Activated naive CD4-positive, alpha-beta T cell treated with anti-CD3 and anti-CD28 coated beads, Interleukin-2, amount 50 U/mL, for 24 hours (primary cell): ENCODE results near the gene PIK3C2G.

Source experiments
- H3K27ac Mint-ChIP-seq: one replicate; pipeline ENCODE4 v1.8.0; 2021; ENCODE audit warnings: mild to moderate bottlenecking, mixed read lengths
- H3K27me3 Mint-ChIP-seq: one replicate; pipeline ENCODE4 v1.8.0; 2021; ENCODE audit warnings: mixed read lengths
- H3K36me3 Mint-ChIP-seq: one replicate; pipeline ENCODE4 v1.8.0; 2021; ENCODE audit warnings: mixed read lengths
- H3K4me1 Mint-ChIP-seq: one replicate; pipeline ENCODE4 v1.8.0; 2021; ENCODE audit warnings: mixed read lengths
- H3K4me3 Mint-ChIP-seq: one replicate; pipeline ENCODE4 v1.8.0; 2021; ENCODE audit warnings: mild to moderate bottlenecking, mixed read lengths
- H3K9me3 Mint-ChIP-seq: one replicate; pipeline ENCODE4 v1.8.0; 2021; ENCODE audit warnings: mixed read lengths

The PIK3C2G gene

DNA sequence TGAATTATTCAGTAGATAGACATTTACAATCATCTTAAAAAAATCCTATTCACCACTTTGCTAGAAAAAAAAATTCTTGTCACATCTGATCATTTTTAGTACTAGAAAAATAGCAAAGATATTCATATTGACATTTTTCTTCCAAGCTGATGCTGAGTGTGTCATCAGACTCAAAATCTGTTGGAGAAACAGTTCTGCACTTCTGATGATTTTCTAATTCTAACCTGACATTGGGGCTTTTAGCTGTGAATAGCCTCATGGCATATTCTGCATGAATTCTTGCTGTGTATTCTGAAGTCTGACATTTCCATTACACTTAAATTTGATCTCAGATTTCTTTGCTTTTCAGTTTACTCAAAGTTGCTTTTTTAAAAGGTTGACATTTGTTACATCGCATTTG is 150.1 kb downstream of the PIK3C2G start:
- no peaks in the 10 kb centered on the region for H3K27me3 Mint-ChIP-seq
- H3K27ac Mint-ChIP-seq, result no peak overlapping the region
- no peak overlapping the region for H3K4me3 Mint-ChIP-seq
- H3K36me3 Mint-ChIP-seq, result no peaks in the 10 kb centered on the region
- H3K9me3 Mint-ChIP-seq, result peaks cover 10% of the 10 kb centered on the region
- H3K4me1 Mint-ChIP-seq, result no peaks in the 10 kb centered on the region

DNA sequence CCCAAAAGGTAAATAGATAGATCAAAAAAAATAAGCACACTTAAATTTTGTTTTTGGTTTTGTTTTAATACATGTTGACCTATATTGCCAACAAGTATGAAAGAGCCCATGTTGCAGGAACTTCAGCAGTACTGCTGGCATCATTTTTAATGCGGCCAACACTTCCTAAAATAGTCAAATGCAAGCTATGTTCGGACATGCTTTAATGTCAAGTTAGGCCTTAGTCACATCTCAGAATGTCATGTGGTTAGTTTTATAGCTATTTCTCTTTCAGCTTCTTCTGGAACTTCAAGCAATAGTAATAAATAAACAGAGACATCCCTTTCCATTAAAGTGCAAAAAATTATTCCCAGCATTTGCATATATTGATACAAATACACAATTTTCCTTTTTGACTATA is 153.4 kb downstream of the PIK3C2G start:
- no peaks in the 10 kb centered on the region for H3K36me3 Mint-ChIP-seq
- H3K4me1 Mint-ChIP-seq, result no peaks in the 10 kb centered on the region
- H3K27ac Mint-ChIP-seq, result no peak overlapping the region
- H3K27me3 Mint-ChIP-seq, result no peaks in the 10 kb centered on the region
- peaks cover 2% of the 10 kb centered on the region for H3K9me3 Mint-ChIP-seq
- no peak overlapping the region for H3K4me3 Mint-ChIP-seq

DNA sequence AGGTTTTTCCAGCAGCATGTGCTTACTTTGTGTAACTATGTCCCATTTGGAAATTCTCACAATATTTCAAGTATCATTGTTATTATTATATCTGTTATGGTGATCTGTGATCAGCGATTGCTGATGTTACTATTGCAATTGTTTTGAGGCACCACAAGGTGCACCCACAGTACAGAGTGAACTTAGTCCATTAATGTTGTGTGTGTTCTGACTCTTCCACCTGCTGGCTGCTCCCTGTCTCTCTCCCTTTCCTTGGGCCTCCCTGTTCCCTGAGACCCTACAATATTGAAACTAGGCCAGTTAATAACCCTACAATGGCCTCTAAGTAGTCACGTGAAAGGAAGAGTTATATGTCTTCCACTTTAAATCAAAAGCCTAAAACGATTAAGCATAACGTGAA is 153.9 kb downstream of the PIK3C2G start:
- Mint-ChIP-seq H3K36me3 (no peaks in the 10 kb centered on the region), H3K9me3 (no peaks in the 10 kb centered on the region), H3K4me1 (no peaks in the 10 kb centered on the region), H3K27ac (no peak overlapping the region), H3K27me3 (no peaks in the 10 kb centered on the region), H3K4me3 (no peak overlapping the region)

DNA sequence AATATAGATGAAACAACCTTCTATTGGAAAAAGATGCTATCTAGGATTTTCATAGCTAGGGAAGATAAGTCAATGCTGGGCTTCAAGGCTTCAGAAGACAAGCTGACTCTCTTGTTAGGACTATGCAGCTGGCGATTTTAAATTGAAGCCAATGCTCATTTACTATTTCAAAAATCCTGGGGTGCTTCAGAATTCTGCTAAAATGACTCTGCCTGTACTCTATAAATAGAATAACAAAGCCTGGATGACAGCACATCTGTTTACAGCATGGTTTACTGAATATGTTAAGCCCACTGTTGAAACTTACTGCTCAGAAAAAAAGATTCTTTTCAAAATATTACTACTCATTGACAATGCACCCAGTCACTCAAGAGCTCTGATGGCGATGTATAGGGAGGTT is 155.1 kb downstream of the PIK3C2G start:
- Mint-ChIP-seq H3K27me3 (no peaks in the 10 kb centered on the region), H3K36me3 (no peaks in the 10 kb centered on the region), H3K4me3 (no peak overlapping the region)

DNA sequence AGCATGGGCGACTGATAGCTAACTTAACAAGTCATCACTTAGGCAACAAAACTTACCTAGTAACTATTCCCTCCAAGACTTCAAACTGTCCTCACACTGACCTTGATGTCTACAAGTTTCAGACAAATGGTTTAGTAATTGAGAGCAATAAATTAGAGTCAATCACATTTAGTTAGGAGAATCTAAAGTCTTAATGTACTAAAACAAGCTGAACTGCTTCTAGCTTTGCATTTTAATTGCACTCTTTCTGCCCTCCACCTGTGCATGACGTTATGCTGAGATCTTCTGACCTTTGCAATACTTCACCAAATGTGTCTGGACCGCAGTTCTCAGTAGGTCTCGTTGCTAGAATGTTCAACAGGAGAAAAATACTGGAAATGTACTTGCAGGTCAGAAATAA is 158.0 kb downstream of the PIK3C2G start:
- H3K9me3 Mint-ChIP-seq, result no peaks in the 10 kb centered on the region
- H3K36me3 Mint-ChIP-seq, result no peaks in the 10 kb centered on the region
- no peaks in the 10 kb centered on the region for H3K27me3 Mint-ChIP-seq
- H3K4me1 Mint-ChIP-seq, result no peaks in the 10 kb centered on the region
- no peak overlapping the region for H3K27ac Mint-ChIP-seq
- no peak overlapping the region for H3K4me3 Mint-ChIP-seq

More for the DNA sequence above, 155.1 kb downstream of the PIK3C2G start:
- no peaks in the 10 kb centered on the region for H3K9me3 Mint-ChIP-seq
- H3K4me1 Mint-ChIP-seq, result no peaks in the 10 kb centered on the region
- H3K27ac Mint-ChIP-seq, result no peak overlapping the region

DNA sequence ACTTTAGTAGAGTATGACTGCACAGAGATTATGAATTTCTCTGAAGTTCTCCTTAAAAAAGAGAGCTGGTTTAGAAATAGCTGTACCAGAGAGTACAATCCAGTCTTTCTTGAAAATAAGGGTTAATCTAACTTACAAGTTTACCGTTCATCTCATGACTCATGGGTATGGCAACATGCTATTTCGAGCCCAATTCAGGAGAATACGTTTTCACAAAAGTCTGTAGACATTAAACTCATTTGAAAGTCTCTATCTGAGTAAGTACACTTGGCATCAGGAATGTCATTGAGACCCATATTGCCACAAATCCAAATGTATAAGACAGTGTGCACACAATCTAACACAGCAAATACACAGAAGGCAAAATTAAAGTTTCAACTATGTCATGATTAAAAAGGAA is 160.5 kb downstream of the PIK3C2G start:
- Mint-ChIP-seq H3K9me3 (no peaks in the 10 kb centered on the region), H3K36me3 (no peaks in the 10 kb centered on the region), H3K27ac (no peak overlapping the region), H3K4me3 (no peak overlapping the region), H3K4me1 (no peaks in the 10 kb centered on the region), H3K27me3 (no peaks in the 10 kb centered on the region)

DNA sequence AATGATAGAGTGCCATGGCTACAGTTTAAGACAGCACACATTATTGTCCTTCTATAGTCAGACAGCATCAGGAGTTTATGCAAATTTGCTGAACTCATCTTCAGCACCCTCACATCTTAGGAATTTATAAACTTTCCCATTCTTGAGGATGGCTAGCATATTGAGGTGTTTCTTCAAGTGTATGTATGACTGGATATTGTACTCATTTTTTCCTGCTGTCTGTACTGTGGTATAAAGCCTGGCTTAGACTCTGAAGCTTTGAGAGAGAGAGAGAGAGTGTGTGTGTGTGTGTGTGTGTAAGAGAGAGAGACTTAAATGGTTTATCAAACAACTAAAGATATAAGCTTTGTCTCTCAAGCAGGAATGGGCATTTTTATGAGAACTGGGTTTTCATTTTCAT is 161.6 kb downstream of the PIK3C2G start:
- H3K4me1 Mint-ChIP-seq, result no peaks in the 10 kb centered on the region
- H3K4me3 Mint-ChIP-seq, result no peak overlapping the region
- no peak overlapping the region for H3K27ac Mint-ChIP-seq
- no peaks in the 10 kb centered on the region for H3K9me3 Mint-ChIP-seq
- no peaks in the 10 kb centered on the region for H3K36me3 Mint-ChIP-seq
- no peaks in the 10 kb centered on the region for H3K27me3 Mint-ChIP-seq

DNA sequence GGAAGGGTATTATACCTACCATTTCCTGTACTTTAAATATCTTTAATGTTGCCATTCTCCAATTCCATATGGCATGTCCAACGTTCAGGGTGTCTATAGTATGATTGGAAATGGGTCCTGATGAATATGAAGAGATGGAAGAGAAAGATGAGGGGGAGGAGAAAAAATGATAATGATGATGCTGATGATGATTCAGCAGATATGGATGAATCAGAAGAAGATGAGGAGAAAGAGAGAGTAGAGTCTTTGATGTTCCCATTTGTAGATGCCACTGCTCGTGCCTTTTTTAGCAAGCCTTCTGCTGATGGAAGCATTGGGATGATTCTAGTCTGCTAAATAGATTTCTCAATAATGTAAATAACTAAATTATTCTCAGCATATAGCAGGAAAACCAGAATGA is 163.5 kb downstream of the PIK3C2G start:
- H3K27me3 Mint-ChIP-seq, result no peaks in the 10 kb centered on the region
- H3K9me3 Mint-ChIP-seq, result no peaks in the 10 kb centered on the region
- no peaks in the 10 kb centered on the region for H3K36me3 Mint-ChIP-seq
- no peak overlapping the region for H3K4me3 Mint-ChIP-seq
- H3K4me1 Mint-ChIP-seq, result no peaks in the 10 kb centered on the region
- no peak overlapping the region for H3K27ac Mint-ChIP-seq

DNA sequence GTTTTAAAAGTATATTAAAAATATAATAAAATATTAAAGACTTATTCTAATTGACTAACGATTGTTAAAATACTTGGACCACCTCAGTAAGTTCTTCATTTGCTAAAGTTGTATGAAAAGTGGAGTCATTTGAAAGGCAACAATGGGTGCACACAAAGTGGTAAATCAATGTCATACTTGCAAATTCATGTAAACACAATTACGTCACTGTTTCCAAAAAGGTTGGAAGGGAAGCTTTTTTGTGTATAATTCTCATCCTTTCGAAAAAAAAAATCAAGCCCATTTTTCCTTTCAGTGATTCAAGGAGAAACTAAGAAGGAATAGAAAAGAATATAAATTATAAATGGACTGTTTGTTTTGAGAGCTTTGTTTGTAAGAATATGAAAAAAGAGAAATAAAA is 166.2 kb downstream of the PIK3C2G start:
- H3K36me3 Mint-ChIP-seq, result no peaks in the 10 kb centered on the region
- H3K27me3 Mint-ChIP-seq, result no peaks in the 10 kb centered on the region
- no peak overlapping the region for H3K4me3 Mint-ChIP-seq
- no peaks in the 10 kb centered on the region for H3K4me1 Mint-ChIP-seq
- no peak overlapping the region for H3K27ac Mint-ChIP-seq
- no peaks in the 10 kb centered on the region for H3K9me3 Mint-ChIP-seq

DNA sequence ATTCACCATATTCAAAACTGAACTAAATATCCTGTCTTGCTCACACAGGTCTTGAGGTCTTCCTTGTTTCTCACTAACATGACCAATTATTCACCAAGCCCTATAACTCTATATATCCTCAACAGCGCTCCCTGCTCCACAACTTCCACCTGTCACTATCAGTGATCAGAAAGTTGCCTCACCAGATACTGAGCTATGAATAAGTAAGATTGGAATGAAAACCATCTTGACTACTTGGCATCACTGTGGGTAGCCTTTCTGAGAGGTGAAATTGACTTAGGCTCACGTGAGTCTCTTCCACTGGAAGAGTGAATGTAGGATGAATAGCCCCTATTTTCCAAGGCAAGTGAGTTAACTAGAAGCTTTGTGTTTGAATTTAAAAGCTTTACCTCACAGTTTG is 167.1 kb downstream of the PIK3C2G start:
- no peak overlapping the region for H3K27ac Mint-ChIP-seq
- no peaks in the 10 kb centered on the region for H3K27me3 Mint-ChIP-seq
- H3K4me1 Mint-ChIP-seq, result no peaks in the 10 kb centered on the region
- no peaks in the 10 kb centered on the region for H3K36me3 Mint-ChIP-seq
- no peak overlapping the region for H3K4me3 Mint-ChIP-seq
- no peaks in the 10 kb centered on the region for H3K9me3 Mint-ChIP-seq

DNA sequence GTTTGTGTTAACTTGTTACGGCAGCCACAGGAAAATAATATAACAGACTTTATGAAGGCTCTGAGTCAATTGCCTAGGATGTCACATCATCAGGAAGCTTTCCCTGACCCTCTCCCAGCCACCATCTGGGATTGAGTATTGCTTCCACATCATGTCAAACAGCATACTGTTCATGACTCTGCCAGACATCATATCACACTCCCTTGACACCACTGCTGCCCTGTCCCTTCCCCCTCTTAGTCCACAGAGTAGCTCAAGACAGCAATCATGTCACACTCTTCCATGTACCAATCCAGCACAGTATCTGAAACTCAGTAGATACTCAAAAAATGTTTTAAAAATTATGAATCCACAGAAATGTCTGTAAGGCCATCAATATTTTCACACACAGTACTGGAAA is 168.0 kb downstream of the PIK3C2G start:
- H3K4me1 Mint-ChIP-seq, result no peaks in the 10 kb centered on the region
- H3K27me3 Mint-ChIP-seq, result no peaks in the 10 kb centered on the region
- no peak overlapping the region for H3K27ac Mint-ChIP-seq
- no peaks in the 10 kb centered on the region for H3K9me3 Mint-ChIP-seq
- no peaks in the 10 kb centered on the region for H3K36me3 Mint-ChIP-seq
- no peak overlapping the region for H3K4me3 Mint-ChIP-seq

DNA sequence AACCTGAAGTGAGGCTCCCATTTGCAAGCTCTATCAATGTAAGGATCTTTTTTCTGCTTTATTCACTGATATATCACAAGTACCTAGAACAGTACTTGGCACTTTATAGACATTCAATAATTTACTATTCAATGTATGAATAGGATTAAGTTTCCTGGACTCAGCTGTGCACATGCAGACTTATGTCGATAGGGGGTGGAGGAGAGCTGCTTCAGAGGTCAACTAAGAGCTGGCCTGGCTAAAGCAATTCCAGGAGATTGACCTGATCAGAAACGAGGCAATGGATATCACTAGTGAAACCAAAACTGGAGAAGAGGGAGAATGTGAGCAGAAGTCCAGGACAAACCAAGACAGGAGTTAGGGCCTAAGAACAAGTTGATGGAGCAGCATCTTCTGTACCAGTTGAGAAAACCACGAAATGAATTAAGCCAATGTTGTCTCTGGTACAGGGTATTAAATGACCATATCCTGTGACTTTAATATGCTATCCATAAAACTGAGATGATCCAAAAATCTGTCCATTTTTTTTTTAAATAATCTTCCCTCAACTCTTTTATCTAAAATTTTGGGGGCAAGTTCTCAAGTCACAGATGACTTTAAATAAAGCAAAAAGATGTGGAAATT is 169.2 kb downstream of the PIK3C2G start:
- Mint-ChIP-seq H3K36me3 (no peaks in the 10 kb centered on the region), H3K27ac (no peak overlapping the region), H3K27me3 (no peaks in the 10 kb centered on the region), H3K4me1 (no peaks in the 10 kb centered on the region), H3K4me3 (no peak overlapping the region), H3K9me3 (no peaks in the 10 kb centered on the region)

DNA sequence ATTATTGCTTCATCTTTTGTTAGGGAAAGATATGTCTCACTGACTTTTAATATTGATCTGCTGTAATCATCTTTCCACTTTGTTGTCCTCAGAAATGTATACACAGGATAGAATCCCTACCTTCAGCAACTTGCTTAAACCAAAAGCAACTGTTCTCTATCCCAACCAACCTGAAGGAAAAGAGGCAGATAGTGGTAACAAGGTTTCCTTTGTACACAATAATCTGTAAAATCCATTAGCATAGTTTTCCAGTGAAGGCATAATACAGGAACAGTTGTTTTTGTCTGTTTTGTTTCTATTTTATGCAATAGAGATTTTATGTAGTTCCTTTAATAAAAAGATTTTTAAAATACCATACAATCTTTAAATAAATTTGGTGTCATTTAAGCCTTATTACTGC is 170.5 kb downstream of the PIK3C2G start:
- H3K27me3 Mint-ChIP-seq, result no peaks in the 10 kb centered on the region
- H3K9me3 Mint-ChIP-seq, result no peaks in the 10 kb centered on the region
- no peaks in the 10 kb centered on the region for H3K4me1 Mint-ChIP-seq
- H3K4me3 Mint-ChIP-seq, result no peak overlapping the region
- H3K36me3 Mint-ChIP-seq, result no peaks in the 10 kb centered on the region
- no peak overlapping the region for H3K27ac Mint-ChIP-seq

DNA sequence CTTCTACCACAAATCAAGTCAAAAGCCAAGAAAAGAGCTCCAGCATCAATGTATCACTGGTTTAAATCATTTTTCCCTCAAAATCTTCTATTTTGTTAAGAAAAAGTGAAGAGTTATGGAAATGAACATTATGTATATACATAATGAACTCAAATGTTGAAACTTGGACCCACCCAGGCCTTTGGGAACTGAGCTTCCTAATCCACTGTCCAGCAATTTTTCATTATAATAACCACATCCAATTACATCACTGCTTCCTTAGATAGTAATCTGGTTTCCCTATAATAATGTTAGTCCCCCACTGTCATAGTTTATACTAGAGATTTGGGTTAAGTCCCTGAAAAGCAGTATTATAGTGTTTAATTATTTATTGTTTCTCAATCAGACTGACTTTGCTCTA is 170.9 kb downstream of the PIK3C2G start:
- H3K4me1 Mint-ChIP-seq, result no peaks in the 10 kb centered on the region
- no peaks in the 10 kb centered on the region for H3K9me3 Mint-ChIP-seq
- no peak overlapping the region for H3K4me3 Mint-ChIP-seq
- H3K36me3 Mint-ChIP-seq, result no peaks in the 10 kb centered on the region
- H3K27me3 Mint-ChIP-seq, result no peaks in the 10 kb centered on the region
- no peak overlapping the region for H3K27ac Mint-ChIP-seq

DNA sequence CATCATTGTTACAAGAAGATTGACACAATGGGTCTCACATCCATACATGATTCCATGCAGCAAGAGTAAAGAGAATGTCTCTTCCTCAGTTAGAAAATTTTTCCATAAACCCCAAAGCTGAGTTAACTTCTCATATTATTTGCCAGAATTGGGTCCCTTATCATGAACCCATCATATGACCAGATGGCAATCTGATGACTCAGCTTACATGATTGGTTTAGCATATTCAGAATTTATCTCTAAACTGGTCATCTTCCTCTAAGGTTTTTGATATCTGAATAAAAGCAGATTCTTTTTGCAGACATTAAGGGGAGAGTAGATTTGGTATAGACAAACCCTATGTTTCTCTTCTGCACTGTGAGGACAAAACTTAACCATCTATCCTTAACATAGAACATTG is 174.9 kb downstream of the PIK3C2G start:
- Mint-ChIP-seq H3K36me3 (no peaks in the 10 kb centered on the region), H3K4me1 (no peaks in the 10 kb centered on the region), H3K4me3 (no peak overlapping the region), H3K27me3 (no peaks in the 10 kb centered on the region), H3K9me3 (no peaks in the 10 kb centered on the region), H3K27ac (no peak overlapping the region)

DNA sequence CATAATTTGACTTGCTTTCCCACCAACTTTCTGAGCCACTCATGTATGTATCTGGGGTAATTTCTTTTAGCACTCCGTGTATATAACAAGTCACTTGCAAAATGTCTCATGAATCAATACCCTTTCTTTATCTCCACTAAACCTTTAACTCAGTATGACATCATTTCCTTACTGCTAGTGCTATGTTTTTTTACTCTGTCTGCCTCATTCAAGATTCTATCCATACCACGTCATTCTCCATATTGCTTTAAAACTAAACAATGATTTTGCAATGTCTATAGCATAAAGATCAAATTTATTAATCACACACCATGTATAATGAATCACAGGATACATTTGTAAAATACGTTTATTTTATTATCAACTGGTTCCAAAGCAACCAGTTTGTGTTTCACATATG is 178.2 kb downstream of the PIK3C2G start:
- no peaks in the 10 kb centered on the region for H3K4me1 Mint-ChIP-seq
- no peak overlapping the region for H3K27ac Mint-ChIP-seq
- no peaks in the 10 kb centered on the region for H3K9me3 Mint-ChIP-seq
- no peaks in the 10 kb centered on the region for H3K36me3 Mint-ChIP-seq
- no peaks in the 10 kb centered on the region for H3K27me3 Mint-ChIP-seq
- no peak overlapping the region for H3K4me3 Mint-ChIP-seq

DNA sequence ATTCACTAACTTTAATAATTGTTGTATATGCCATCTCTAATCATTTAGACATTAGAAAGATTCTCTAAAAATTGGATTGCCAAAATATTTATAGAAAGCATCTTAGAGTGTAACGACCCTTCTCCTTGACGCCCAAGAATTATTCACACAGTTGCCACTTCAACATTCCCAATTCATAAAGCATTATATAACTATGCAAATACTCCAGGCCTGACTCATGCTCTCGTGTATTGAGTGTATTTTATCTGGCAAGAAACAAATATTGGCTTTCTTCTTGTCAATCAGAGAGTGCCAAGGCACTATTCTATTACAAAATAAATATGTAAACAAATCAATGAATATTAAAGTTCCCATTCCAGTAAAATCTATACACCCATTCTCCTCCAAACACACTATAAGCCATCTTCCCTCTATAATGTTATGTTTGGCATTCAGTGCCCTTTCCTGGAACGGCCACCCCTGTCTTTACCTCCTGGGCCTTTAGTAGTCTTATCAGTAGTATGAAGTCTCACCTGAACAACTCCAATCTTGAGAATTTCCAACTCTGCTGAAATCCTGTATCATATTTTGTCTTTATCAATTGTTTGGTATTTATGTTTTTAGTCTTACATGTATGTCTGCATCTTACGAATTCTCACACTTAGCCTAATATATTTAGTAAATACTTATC is 182.6 kb downstream of the PIK3C2G start:
- Mint-ChIP-seq H3K36me3 (no peaks in the 10 kb centered on the region), H3K4me3 (no peak overlapping the region), H3K9me3 (peaks cover 10% of the 10 kb centered on the region), H3K4me1 (no peaks in the 10 kb centered on the region), H3K27me3 (no peaks in the 10 kb centered on the region), H3K27ac (no peak overlapping the region)
